IPS-NIHi11 (cell line): ENCODE measurements around the gene SPTBN1.
"Not testable (repeated sequence)": the region's sequence is repeated elsewhere in the genome, so short reads cannot be mapped to it uniquely, and the experiment has no call there.

Experiments used
- DNase-seq: peaks from one replicate; pipeline ENCODE4 v3.0.0; 2012; ENCODE audit warnings: mixed read lengths, low spot score

Gene SPTBN1

GRCh38 chr2:54529518-54529917 is 73.4 kb downstream of the SPTBN1 start:
- not testable (repeated sequence) for DNase-seq

GRCh38 chr2:54529935-54530334 is 73.8 kb downstream of the SPTBN1 start:
- no peak for DNase-seq

- DNase-seq, result no peak
Observed at GRCh38 chr2:54531558-54531957, 75.4 kb downstream of the SPTBN1 start.

GRCh38 chr2:54534221-54534620 is 78.1 kb downstream of the SPTBN1 start:
- DNase-seq, result no peak

- no peak for DNase-seq
Observed at GRCh38 chr2:54534625-54535024, 78.5 kb downstream of the SPTBN1 start.

- DNase-seq, result no peak
Observed at GRCh38 chr2:54535599-54536195, 79.6 kb downstream of the SPTBN1 start.

GRCh38 chr2:54536720-54537119 is 80.6 kb downstream of the SPTBN1 start:
- no peak for DNase-seq

- no peak for DNase-seq
Observed at GRCh38 chr2:54538537-54538936, 82.4 kb downstream of the SPTBN1 start.

- DNase-seq, result no peak
Observed at GRCh38 chr2:54539683-54540082, 83.6 kb downstream of the SPTBN1 start.

- DNase-seq, result no peak
Observed at GRCh38 chr2:54540194-54540593, 84.1 kb downstream of the SPTBN1 start.

- no peak for DNase-seq
Observed at GRCh38 chr2:54541995-54542394, 85.9 kb downstream of the SPTBN1 start.

GRCh38 chr2:54543733-54544396 is 87.7 kb downstream of the SPTBN1 start:
- DNase-seq, result no peak

GRCh38 chr2:54545702-54546450 is 89.7 kb downstream of the SPTBN1 start:
- no peak for DNase-seq

- no peak for DNase-seq
Observed at GRCh38 chr2:54546518-54546917, 90.4 kb downstream of the SPTBN1 start.

- DNase-seq, result no peak
Observed at GRCh38 chr2:54546923-54547720, 91.0 kb downstream of the SPTBN1 start.

GRCh38 chr2:54549430-54549829 is 93.3 kb downstream of the SPTBN1 start:
- no peak for DNase-seq

GRCh38 chr2:54549917-54550518 is 93.9 kb downstream of the SPTBN1 start:
- no peak for DNase-seq

- no peak for DNase-seq
Observed at GRCh38 chr2:54550547-54550946, 94.4 kb downstream of the SPTBN1 start.

GRCh38 chr2:54551123-54551756 is 95.1 kb downstream of the SPTBN1 start:
- peak; percentile 20 for DNase-seq

GRCh38 chr2:54553075-54553474 is 96.9 kb downstream of the SPTBN1 start:
- no peak for DNase-seq

- no peak for DNase-seq
Observed at GRCh38 chr2:54553775-54554174, 97.6 kb downstream of the SPTBN1 start.
